Uterus (tissue), 4 donors: ENCODE results near the gene POLD1. TPM values are rescaled to one million over a fixed set of nuclear protein-coding genes. Genes with fewer than 3 reads are reported as not detected.
A peak's percentile ranks its signal among the peaks of the same experiment; 100 is the strongest.

Experiments used
- DNase-seq, 2 donors: peaks; one replicate each; pipeline ENCODE4 v3.0.0-alpha.2; 2019 to 2020
- H3K27ac ChIP-seq, 2 donors: fragments of 200-600 bp; sonication (generic); 1 replicate in 1 of 2; 2 replicates in 1 of 2; pipeline ENCODE4 v1.5.1; 2016 to 2018
- H3K27me3 ChIP-seq, 2 donors: fragments of 200-600 bp; sonication (generic); one replicate each; pipeline ENCODE4 v1.5.1; 2018 to 2019; ENCODE audit warnings: control low read depth in 1 of 2
- H3K36me3 ChIP-seq, 2 donors: fragments of 200-600 bp; sonication (generic); one replicate each; pipeline ENCODE4 v1.5.1; 2019; ENCODE audit warnings: control low read depth in 1 of 2
- H3K4me1 ChIP-seq, 2 donors: fragments of 200-600 bp; sonication (generic); one replicate each; pipeline ENCODE4 v1.5.1; 2018 to 2019; ENCODE audit warnings: control low read depth in 1 of 2
- H3K4me3 ChIP-seq, 2 donors: fragments of 200-600 bp; sonication (generic); 1 replicate in 1 of 2; 2 replicates in 1 of 2; pipeline ENCODE4 v1.5.1; 2018 to 2019; ENCODE audit warnings: mild to moderate bottlenecking in 1 of 2
- H3K9me3 ChIP-seq, 2 donors: fragments of 200-600 bp; sonication (generic); one replicate each; pipeline ENCODE4 v1.5.1; 2019; ENCODE audit warnings: control low read depth in 1 of 2
- CTCF ChIP-seq, 4 experiments: fragments of 200-600 bp in 2 of 4; fragments of 450-650 bp in 2 of 4; sonication (generic) in 2 of 4; IDR thresholded peaks; one replicate each; pipeline ENCODE4 v1.5.1; 2016 to 2019; ENCODE audit warnings: antibody characterized with exemption in 4 of 4, mild to moderate bottlenecking in 2 of 4, moderate library complexity in 1 of 4
- POLR2A ChIP-seq, 2 donors: fragments of 450-650 bp; IDR thresholded peaks; one replicate each; pipeline ENCODE4 v1.6.1; 2016; ENCODE audit warnings: antibody characterized with exemption in 2 of 2, mild to moderate bottlenecking in 1 of 2, moderate library complexity in 1 of 2
- intact Hi-C: fragments of 100-400 bp; cut with DNase I; formaldehyde crosslinking; loops from one replicate; pipeline ENCODE4 v1.15.1; 2023; ENCODE audit warnings: low total_unique reads
- total RNA-seq, 4 donors: library from RNA; depleted of rRNA in 3 of 4; stranded (reverse); fragments of >200 nt in 3 of 4; gene quantifications; one replicate each; pipeline versions ENCODE4 v1.1.0 to v1.2.4, GENCODE V29; 2014 to 2023
- donor health status: DM: yes; HTN: yes; CAD: no.

Gene POLD1
- total RNA-seq, 4 donors from 2014 or later: 10.6 to 47.9 (median 24.0) TPM

- H3K4me3 ChIP-seq: peak overlapping the region; percentile 38 to 45
- peak in 1 of 2 donors; percentile 23 for TF ChIP-seq POLR2A (IDR thresholded peaks at IDR 0.05)
- peak; percentile 86 to 92 (median 88) for TF ChIP-seq CTCF (IDR thresholded peaks at IDR 0.05)
- intact Hi-C loops: loop anchor here (10.0 kb wide), 1 partner anchor 417 kb away; the partner anchor contains the start of gene GPR32
- H3K9me3 ChIP-seq: no peaks in the 10 kb centered on the region
- peak overlapping the region; percentile 82 to 88 for H3K27ac ChIP-seq
- no peaks in the 10 kb centered on the region for H3K4me1 ChIP-seq
- no peaks in the 10 kb centered on the region for H3K27me3 ChIP-seq
- DNase-seq: peak; percentile 80 to 83
- no peaks in the 10 kb centered on the region for H3K36me3 ChIP-seq
Observed at GRCh38 chr19:50357178-50358100, 26.7 kb upstream of the POLD1 start.

DNA sequence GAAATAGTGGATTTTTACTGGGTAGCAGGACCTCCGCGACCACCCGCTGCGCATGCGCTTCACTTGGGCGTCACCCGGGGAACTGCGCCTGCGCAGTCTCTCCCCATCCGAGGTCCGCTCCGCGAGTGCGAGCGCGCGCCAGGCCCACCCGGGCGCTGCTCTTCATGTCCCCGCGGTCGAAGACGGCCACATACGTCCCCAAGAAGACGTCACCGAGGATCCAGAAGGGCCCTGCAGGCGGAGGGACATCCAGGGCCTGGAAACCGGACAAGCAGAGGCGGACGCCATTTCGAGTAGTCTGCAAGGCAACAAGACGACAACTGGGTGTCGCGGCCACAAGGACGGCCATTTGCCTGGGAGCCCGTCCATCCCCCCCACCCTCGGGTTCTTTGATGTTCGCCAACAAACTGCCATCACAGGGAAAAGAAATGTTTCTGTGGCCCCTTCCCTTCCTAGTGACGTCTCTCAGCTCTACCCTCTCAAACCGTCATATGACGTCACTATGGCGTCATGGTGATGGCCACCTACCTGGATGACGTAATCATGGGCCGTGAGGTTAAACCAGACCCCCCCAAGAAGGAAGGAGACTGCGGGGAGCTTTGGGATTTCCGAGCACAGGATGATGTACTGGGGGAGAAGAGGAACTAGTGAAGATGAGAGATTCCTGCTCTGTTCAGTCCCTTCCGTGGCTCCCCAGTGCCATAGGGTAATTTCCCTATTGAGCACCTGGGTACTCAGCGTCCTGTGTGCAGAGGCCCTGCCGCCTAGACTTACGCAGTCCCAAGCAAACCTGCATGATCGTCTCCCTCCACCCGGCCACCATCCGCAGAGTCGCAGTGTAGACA lies 25.4 kb upstream of the POLD1 start:
- H3K9me3 ChIP-seq: no peaks in the 10 kb centered on the region
- no peaks in the 10 kb centered on the region for H3K4me1 ChIP-seq
- no peaks in the 10 kb centered on the region for H3K27me3 ChIP-seq
- intact Hi-C loops: loop anchor here (10.0 kb wide), 1 partner anchor 416 kb away; the partner anchor contains the start of gene GPR32
- DNase-seq: peak; percentile 60 to 77
- H3K4me3 ChIP-seq: peak overlapping the region; percentile 38 to 45
- TF ChIP-seq CTCF (IDR thresholded peaks at IDR 0.05) (no peak), POLR2A (IDR thresholded peaks at IDR 0.05) (peak in 1 of 2 donors; percentile 47)
- peak overlapping the region; percentile 82 to 88 for H3K27ac ChIP-seq
- no peaks in the 10 kb centered on the region for H3K36me3 ChIP-seq

GRCh38 chr19:50359328-50359818 lies 24.8 kb upstream of the POLD1 start:
- Histone ChIP-seq H3K27me3 (no peaks in the 10 kb centered on the region), H3K4me3 (no peak overlapping the region), H3K9me3 (no peaks in the 10 kb centered on the region), H3K4me1 (no peaks in the 10 kb centered on the region), H3K36me3 (no peaks in the 10 kb centered on the region), H3K27ac (no peak overlapping the region)
- DNase-seq: no peak
- TF ChIP-seq POLR2A (IDR thresholded peaks at IDR 0.05) (no peak), CTCF (IDR thresholded peaks at IDR 0.05) (no peak)
- intact Hi-C loops: loop anchor here (10.0 kb wide), 1 partner anchor 415 kb away; the partner anchor contains the start of gene GPR32

DNA sequence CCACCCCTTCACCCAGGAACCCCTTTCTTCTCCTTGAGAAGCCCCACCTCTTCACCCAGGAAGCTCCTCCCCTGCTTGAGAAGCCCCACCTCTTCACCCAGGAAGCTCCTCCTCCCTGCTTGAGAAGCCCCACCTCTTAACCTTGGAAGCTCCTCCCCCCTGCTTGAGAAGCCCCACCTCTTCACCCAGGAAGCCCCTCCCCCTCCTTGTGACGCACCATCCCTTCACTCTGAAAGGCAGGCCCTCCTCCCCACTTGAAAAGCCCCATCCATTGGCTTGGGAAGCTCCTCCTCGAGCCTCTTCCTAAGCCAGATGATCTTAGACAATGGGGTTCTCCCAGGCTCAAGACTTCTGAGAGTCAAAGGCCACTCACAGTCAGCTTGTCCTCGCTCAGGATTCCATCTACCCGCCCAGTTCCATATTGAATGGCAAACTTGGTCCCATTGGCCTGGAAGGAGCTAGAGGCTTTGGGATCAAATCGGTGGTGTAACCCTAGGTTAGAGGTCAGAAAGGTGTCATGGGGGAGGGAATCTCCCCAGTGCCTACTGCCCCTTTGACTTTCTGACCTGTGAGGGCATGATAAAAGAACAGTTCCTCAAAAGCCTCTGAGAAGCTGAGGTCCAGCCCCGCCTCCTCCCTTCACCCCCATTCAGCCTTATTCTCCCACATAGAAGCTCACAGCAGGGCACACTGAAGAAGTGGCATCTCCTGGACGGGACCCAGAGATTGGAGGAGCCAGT lies 22.7 kb upstream of the POLD1 start:
- intact Hi-C loops: no loop called here
- Histone ChIP-seq H3K27ac (no peak overlapping the region), H3K4me3 (no peak overlapping the region), H3K9me3 (no peaks in the 10 kb centered on the region), H3K27me3 (no peaks in the 10 kb centered on the region), H3K4me1 (no peaks in the 10 kb centered on the region), H3K36me3 (no peaks in the 10 kb centered on the region)
- no peak for DNase-seq
- TF ChIP-seq POLR2A (IDR thresholded peaks at IDR 0.05): no peak
- TF ChIP-seq CTCF (IDR thresholded peaks at IDR 0.05): no peak
